Measurements from ENCODE around the gene FASN.
A peak's percentile ranks its signal among the peaks of the same experiment; 100 is the strongest.

Gene FASN

GRCh38 chr17:82117139-82118090 lies 19.4 kb upstream of the FASN start:
- DNase-seq (ENCODE audit: low spot score), result no peak

- DNase-seq (ENCODE audit: low spot score), result no peak
Measured at GRCh38 chr17:82116246-82116645, 18.2 kb upstream of the FASN start.

DNA sequence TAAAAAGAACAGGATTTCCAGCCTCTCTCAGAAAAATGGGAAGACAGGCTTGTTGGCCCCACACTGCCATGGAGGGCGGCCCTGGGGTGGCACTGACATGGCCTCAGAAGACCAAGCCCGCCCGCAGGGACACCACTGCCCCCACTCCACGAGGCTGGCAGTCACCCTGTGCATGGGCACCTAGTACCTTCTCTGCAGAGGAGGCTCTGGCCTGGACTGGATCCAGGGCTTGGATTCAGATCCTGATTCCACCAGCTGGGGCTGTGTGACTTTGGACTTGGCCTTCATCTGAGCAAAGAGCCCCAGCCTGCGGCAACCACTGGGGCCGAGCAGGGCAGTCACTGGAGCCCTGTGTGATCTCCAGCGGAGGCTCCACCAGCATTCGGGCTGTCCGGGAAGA lies 16.8 kb upstream of the FASN start:
- no peak for DNase-seq (ENCODE audit: low spot score)

DNA sequence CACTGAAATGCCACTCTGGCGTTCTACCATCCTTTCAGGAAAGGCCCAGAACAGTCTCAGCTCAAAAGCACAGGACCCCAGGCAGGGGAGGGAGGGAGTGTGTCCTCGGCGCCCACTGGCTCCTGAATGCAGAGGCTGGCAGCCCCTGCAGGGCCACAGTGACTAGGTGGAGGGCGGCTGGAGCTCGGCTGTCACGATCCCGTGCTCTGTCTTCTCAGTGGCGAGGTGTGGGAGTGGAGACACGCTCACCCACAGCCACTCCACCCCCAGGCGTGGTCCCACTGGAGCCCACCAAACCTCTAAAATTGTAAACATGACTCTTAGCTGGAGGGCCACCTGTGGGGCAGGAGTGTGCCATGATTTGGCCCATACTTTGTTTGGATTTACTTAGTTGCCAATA lies 16.4 kb upstream of the FASN start:
- DNase-seq (ENCODE audit: low spot score), result no peak

- no peak for DNase-seq (ENCODE audit: low spot score)
Measured at GRCh38 chr17:82113941-82114340, 15.9 kb upstream of the FASN start.

GRCh38 chr17:82113422-82113821 lies 15.4 kb upstream of the FASN start:
- no peak for DNase-seq (ENCODE audit: low spot score)

DNA sequence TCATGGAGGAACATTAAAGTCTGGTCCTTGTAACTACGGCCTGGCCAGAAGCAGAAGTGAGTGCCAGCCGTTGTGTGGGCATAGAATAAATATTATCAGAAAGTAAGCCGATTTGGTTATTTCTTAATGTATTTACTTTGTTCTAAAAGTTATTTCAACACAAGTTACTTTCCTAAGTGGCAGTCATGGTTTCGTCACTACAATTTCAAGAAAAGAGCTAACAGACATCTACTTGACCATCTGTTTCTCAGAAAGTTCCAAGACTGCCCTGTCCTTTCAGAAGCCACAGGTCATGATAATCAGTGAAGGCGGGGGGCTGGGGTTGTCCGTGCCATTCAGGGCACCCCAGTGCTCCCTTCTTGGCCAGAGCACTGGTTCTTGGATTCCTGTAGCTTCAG lies 14.9 kb upstream of the FASN start:
- DNase-seq (ENCODE audit: low spot score), result no peak

DNA sequence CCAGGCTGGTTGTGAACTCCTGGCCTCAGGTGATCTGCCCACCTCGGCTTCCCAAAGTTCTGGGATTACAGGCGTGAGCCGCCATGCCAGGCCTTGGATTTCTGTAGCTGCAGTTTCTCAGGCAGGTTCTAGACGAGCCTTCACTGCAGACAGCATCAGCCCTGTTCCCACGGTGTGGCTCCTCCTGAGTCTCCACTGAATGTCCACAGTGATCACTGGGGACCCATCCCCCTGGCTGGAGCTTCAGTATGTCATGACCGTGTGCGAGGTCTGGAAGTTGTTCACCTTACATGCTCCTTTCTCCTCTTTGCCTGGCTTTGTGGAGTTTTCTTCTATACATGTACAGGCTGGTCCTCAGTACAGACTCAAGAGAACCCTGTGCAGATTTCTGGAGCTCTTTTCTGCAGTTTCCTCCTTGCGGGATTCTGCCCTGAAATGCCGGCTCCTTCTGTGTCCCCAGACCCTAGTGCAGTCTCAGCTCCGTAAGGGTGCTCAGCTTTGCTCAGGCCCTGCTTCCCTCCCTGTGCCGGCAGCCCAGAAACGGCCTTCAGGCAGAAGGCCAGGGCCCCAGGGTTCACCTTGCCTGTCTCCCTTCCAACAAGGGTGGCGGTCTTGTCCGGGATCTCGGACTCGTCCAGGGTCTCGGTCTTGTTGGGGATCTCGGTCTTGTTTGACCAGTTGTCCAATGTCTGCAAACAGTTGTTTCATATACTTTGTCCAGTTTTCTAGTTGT lies 14.3 kb upstream of the FASN start:
- no peak for DNase-seq (ENCODE audit: low spot score)

- DNase-seq (ENCODE audit: low spot score), result no peak
Measured at GRCh38 chr17:82110298-82110697, 12.3 kb upstream of the FASN start.

- no peak for DNase-seq (ENCODE audit: low spot score)
Measured at GRCh38 chr17:82108961-82109475, 11.0 kb upstream of the FASN start.

DNA sequence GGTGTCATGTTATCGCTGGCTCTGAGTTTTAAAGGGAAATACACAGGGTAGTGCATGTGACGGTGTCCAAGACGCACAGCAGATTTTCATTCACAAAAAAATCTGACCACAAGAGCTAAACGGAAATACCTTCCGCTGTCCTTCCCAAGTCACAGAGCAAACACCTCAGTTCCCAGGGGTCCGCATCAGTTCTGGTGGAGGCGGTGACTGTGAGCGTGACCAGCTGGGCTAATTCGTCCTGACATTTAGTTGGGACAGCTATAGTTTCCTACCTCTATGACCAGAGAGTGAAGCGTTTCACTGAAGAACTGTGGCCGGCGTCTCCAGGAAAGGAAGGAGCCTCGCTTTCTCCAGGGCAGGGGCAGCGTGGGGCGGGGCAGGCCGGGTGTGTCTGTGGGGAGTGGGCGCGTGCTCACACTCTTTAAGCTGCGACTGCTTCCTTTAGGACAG lies 10.5 kb upstream of the FASN start:
- DNase-seq (ENCODE audit: low spot score), result no peak

DNA sequence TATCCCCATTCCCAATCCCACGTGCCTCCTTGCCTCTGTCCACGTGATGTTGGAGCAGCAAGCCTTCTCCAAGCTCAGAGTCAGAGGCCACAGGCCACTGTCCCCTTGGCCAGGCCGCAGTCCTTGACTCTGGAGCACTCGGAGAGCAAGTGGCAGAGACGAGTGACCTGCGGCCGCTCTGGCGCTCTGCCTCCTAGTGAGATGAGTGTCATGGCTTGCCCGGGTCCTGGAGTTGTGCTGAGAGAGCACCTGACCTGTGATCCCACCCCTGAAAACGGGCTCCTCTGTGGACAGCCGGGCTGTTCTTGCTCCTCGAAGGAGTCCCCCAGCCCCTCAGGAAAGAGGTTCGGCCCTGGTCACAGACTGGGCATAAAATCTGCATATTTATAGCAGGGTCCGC lies 10.0 kb upstream of the FASN start:
- no peak for DNase-seq (ENCODE audit: low spot score)

- no peak for DNase-seq (ENCODE audit: low spot score)
Measured at GRCh38 chr17:82107341-82107860, 9.4 kb upstream of the FASN start.

DNA sequence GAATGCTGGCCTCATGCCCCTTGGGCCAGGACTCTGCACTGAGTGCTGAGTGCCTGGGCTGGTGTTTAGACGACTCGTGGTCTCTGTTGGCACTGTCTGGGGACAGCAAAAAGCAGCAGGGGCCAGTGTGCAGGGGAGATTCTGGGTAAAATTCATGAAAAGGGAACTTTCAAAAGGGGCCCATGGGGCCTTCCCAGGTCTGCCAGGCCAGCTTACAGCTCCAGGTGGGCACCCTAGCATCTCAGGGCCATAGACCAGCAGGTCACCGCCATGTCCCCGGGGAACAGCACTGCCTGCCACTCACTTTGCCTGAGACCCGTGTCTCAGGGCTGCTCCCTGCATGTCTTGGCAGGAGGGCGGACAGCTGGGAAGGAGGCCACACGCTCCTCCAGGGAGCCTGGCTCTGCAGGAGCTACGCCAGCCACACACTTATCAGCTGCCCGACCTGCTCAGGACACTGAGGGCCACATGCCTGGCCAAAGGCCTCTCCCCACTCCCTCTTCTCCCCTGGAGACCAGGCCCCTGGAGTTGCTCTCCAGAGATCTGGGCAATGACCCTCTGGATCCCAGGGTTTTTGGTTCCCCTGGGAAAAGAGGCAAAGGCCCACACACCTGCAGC lies 8.8 kb upstream of the FASN start:
- DNase-seq (ENCODE audit: low spot score), result no peak

DNA sequence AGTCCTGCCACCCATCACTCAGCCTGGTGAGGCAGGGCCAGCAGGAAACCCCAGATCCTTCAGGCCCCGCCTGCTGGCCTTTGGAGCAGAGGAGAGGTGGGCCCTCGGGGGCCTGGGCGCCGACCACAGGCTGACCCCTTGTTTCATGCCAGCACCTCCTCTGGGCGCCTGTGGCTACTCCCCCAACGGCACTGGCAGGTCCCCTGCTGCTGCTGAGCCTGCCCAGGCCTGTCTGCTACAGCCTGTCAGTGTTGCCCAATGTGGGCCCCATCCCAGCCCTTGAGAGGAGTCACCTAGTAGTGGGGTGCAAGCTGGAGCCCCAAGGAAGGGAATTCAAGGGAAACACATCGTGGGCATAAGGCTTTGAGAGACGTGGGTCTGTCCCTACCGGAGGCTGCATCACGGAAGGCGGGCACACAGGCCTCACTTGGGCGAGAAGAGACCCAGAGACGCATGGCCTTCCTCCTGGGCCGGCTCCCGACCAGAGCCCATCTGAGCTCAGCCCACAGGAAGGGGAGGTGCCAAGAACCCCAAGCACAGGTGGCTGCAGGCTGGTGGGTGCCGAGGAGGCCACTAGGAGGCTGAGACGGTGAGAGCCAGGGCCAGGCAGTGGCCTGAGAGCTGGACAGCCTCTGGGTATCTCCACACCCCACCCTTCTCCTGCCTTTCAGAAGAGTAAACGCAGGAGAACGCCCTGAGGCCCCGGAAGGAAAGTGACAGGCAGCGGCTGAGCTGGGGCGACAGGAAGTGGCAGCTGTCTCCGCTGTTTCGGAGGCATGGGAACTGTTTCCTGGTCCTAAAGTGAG lies 8.0 kb upstream of the FASN start:
- peak; percentile 88 for DNase-seq (ENCODE audit: low spot score)

DNA sequence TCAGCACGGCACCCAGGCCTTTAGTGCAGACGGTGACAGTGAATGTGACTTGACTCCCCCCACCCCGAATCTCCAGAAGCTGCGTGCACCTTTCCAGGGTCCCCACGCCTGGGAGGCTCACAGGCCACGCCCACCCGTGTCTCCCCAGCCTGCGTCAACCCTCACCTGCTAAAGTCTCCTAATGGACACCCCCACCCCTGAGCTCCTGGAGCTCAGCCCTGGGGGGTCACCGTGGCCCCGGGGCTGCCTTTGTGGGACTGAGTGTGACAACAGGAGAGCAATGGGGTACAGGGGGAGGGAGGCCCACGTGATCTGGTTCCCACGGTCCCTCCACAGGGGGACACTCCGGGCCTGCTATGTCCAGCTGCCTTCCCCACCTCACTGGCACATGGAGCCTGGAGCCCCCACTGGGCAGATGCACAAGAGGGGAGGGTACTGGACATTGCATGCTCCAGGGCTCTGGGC lies 7.4 kb upstream of the FASN start:
- no peak for DNase-seq (ENCODE audit: low spot score)

- no peak for DNase-seq (ENCODE audit: low spot score)
Measured at GRCh38 chr17:82104797-82105416, 6.9 kb upstream of the FASN start.

DNA sequence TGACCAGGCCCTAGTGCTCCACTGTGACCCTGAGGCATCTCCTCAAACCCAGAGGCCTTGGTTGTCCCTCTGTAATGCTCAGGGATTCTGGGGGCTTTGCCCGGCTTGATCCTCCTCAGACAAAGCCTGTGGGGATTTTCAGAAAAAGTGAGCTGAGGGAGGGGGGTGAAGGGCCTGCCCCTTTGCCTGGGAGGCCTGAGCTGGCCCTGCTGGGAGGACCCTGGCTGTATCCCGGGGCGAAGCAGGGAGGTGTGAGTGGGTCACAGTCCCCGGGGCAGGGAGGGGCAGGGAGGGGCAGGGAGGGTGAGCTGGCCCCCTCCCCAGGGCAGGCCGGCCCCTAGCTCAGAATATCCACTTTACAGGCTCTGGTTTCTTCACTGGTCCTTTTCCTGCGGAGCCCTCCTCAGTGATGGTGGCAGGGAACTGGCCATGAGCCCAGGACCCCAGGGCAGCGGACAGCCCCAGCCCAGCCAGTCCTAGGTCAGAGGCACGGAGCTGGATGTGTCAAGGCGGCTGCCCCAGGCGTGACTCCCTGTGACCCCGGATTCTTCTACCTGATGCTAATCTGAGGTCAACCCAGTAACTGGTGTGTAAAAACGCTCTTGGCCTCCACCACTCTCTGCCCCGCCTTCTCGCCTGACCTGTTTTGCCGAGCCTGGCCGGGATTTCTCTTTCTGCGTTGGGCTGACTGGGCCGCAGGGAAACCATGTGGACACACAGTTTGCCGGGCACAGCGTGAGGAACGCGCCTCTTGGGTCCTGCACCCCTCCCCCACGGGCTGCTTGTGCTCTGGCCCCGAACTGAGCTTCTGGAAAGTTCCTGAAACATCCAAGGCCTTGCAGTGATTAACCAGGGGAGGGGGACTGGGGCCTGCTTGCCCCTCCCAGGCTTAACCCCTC lies 5.8 kb upstream of the FASN start:
- no peak for DNase-seq (ENCODE audit: low spot score)

DNA sequence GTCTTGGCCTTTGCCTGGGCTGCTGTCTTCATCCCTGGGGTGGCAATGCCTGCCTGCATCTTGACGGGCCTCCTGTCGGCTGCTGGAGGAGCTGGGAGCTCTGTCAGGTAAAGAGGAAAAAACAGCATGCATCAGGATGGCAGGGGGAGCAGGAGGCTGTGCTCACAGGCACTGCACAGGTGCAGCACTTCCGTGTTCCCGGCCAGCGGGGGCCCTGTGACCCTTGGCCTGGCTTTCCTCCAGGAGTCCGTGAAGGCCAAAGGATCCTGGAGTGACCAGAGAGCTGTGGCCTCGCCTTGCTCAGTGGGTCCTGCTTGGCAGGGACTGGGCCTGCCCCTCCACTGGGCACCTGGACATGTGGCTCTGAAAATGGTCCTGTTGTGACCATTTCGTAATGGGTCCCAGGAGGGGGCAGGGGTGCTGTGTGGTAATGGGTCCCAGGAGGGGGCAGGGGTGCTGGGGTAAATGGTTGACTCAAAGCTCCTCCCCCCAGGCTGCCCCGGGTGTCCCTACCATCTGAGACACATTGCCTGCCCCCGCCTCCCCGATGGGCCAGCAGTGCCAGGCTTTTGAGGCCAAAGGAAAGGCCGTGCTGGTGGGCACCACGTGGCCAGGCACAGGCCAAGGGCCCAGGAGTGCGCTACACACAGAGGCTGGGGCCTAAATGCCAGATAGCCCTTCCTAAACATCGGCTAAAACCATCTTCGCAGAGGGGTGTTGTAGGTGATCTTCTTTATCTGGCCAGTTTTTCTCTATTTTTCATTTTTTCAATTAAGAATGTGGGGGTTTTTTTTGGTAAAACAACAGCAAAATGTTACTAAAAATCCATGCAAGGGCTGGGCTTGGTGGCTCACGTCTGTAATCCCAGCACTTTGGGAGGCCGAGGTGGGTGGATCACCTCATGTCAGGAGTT lies 4.0 kb upstream of the FASN start:
- DNase-seq (ENCODE audit: low spot score), result no peak

Data from SW480 (cell line).